Measurements from ENCODE around the gene IFI27L2.

Gene IFI27L2

DNA sequence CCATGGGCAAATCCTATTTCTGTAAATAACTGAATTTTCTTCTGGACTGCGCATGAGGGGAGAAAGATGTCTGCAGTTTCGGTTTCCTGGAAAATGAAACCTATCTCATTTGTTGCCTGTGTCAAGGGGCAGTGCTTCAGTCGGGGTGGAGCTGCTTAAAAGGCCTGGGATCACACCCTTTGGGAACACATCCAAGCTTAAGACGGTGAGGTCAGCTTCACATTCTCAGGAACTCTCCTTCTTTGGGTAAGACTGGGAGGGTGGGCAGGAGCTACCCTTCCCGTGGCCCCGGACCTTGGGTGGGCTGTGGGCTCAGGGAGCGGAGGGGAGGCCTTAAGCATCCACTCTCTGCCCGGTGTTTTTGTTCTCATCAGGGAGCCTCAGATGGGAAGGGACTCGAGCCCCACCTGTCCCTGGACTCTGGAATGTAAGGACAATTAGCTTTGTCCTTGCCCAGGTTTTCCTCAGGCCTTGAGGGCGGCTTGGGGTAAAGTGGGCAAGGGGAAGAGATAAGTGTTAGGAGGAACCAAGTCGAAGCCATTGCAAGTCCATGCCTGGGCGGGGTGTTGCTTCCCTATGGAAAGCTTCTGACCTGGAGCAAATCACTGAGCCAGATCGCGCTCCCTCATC lies 18.7 kb downstream of the IFI27L2 start, which contains the start of gene IFI27:
Gene IFI27 (plus strand): TSS at position 185 of the 630 bp plus-strand sequence.
- no peak for FAIRE-seq
- no peak for TF ChIP-seq POLR2AphosphoS5 (IDR thresholded peaks at IDR 0.05; ENCODE audit: low read depth, low read length)
- no peak for TF ChIP-seq TAF1 (IDR thresholded peaks at IDR 0.05; ENCODE audit: borderline replicate concordance, low read depth, low read length)
- TF ChIP-seq POLR2A (IDR thresholded peaks at IDR 0.05; ENCODE audit: low read depth, low read length): no peak
- DNase-seq (ENCODE audit: insufficient read length): no peak

DNA sequence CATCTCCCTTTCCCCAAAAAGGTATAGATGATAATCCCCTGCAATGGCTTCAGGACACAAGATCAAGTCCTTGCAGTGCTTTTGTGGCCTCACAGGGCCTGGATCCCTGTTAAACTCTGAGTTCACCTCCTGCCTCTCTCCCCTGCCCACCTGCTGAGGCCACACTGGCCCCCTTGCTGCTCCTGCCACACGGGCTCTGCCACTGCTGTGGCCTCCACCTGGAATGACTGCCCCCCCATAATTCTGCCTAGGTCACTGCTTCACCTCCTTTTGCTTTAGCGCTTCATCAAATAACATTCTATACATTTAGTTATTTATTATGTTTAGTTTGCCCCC lies 19.5 kb downstream of the IFI27L2 start:
- no peak for FAIRE-seq
- TF ChIP-seq TAF1 (IDR thresholded peaks at IDR 0.05; ENCODE audit: borderline replicate concordance, low read depth, low read length): no peak
- TF ChIP-seq POLR2A (IDR thresholded peaks at IDR 0.05; ENCODE audit: low read depth, low read length): no peak
- TF ChIP-seq POLR2AphosphoS5 (IDR thresholded peaks at IDR 0.05; ENCODE audit: low read depth, low read length): no peak
- DNase-seq (ENCODE audit: insufficient read length): no peak

DNA sequence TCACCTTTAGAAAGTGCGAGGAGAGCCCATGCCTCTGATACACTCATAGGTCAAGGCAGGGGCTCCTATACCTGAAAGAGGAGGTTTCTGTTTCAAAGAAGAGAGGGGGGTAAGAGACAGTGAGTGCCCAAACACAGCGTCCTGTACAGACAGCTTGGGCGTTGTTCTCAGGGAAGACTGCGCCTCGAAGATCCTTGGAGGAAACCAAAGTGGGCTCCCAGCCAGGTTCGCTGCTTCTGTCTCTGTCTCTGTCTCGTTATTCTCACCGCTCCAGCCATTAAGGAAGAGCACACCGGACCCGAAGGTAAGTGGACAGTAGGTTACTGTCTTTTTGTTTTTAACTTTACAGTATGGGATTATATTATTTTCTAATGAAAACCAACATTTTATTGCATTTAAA lies 24.7 kb downstream of the IFI27L2 start:
- TF ChIP-seq POLR2AphosphoS5 (IDR thresholded peaks at IDR 0.05; ENCODE audit: low read depth, low read length) (no peak), POLR2A (IDR thresholded peaks at IDR 0.05; ENCODE audit: low read depth, low read length) (no peak), TAF1 (IDR thresholded peaks at IDR 0.05; ENCODE audit: borderline replicate concordance, low read depth, low read length) (no peak)
- DNase-seq (ENCODE audit: insufficient read length): no peak
- FAIRE-seq: no peak

DNA sequence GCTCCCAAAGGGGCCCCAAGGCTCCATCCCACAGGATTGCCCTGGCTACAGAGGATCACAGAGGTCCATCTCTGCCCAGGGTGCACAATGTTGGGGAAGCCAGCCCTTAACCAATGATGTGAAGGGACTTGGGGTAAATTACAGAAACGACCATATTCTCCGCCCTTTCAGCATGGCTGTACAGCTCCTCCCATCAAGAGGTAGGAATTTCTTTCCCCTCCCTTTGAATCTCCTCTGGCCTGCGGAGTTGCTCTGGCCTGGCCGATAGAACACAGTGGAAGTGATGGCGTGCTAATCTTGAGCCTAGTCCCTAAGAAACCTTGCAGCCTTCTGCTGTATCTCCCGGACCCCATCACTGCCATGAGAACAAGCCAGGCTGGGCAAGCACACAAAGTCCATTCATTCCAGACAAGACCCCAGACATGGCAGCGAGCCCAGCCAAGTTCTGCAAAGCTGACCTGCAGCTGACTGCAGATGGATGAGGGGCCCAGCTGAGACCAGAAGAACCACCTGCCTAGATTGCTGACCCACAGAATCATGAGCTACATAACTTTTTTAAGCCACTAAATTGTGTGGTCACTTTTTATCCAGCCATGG lies 25.8 kb downstream of the IFI27L2 start:
- DNase-seq (ENCODE audit: insufficient read length) (no peak), FAIRE-seq (no peak)
- no peak for TF ChIP-seq POLR2A (IDR thresholded peaks at IDR 0.05; ENCODE audit: low read depth, low read length)
- no peak for TF ChIP-seq TAF1 (IDR thresholded peaks at IDR 0.05; ENCODE audit: borderline replicate concordance, low read depth, low read length)
- TF ChIP-seq POLR2AphosphoS5 (IDR thresholded peaks at IDR 0.05; ENCODE audit: low read depth, low read length): no peak

DNA sequence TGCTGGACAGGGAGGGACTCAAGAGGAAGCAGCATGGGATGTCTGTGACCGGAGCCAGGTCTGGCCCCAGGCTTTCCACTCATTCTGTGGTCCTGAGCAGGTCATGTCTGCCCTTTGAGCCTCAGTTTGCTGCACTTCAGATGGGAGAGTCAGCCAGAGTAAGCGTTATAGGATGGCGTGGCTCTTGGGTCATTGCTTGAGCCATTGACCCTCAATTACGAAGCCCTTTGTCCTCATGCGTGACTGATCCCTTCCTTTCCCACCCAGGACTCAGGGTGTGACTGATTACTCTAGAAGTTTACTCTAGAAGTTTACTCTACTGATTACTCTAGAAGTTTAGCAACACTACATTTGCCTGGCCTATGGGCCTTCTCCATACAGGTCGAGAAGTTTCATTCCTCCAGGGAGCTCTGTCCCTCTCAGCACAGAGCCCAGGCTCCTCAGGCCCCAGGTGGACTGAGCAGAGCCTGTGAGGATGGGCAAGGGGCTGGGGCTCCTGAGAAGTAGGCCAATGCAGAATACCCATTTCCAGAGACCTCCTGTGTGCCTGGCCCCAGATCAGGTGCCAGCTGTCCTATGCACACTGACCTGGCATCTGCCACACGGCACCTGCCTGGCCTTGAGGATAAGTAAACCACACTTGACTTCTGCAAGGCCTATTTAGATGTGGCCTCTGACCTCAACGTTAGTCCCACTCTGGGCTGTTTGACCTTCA lies 26.5 kb downstream of the IFI27L2 start:
- TF ChIP-seq TAF1 (IDR thresholded peaks at IDR 0.05; ENCODE audit: borderline replicate concordance, low read depth, low read length) (no peak), POLR2AphosphoS5 (IDR thresholded peaks at IDR 0.05; ENCODE audit: low read depth, low read length) (no peak), POLR2A (IDR thresholded peaks at IDR 0.05; ENCODE audit: low read depth, low read length) (no peak)
- FAIRE-seq: no peak
- no peak for DNase-seq (ENCODE audit: insufficient read length)

DNA sequence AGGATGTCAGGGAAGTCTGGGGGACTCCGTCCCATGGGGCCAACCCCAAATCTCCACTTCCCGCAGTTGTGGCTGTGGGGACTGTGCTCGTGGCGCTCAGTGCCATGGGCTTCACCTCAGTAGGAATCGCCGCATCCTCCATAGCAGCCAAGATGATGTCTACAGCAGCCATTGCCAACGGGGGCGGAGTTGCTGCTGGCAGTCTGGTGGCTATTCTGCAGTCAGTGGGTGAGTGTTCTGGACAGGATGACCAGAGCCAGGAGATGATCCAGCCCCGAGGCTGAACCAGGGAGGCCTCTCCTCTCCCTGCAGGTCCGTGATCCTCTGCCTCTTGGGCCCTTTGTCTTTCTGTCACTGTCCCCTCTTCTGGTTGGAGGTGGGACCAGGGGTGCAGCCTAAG lies 27.7 kb downstream of the IFI27L2 start:
- DNase-seq (ENCODE audit: insufficient read length) (no peak), FAIRE-seq (no peak)
- TF ChIP-seq POLR2AphosphoS5 (IDR thresholded peaks at IDR 0.05; ENCODE audit: low read depth, low read length) (no peak), POLR2A (IDR thresholded peaks at IDR 0.05; ENCODE audit: low read depth, low read length) (no peak), TAF1 (IDR thresholded peaks at IDR 0.05; ENCODE audit: borderline replicate concordance, low read depth, low read length) (no peak)

DNA sequence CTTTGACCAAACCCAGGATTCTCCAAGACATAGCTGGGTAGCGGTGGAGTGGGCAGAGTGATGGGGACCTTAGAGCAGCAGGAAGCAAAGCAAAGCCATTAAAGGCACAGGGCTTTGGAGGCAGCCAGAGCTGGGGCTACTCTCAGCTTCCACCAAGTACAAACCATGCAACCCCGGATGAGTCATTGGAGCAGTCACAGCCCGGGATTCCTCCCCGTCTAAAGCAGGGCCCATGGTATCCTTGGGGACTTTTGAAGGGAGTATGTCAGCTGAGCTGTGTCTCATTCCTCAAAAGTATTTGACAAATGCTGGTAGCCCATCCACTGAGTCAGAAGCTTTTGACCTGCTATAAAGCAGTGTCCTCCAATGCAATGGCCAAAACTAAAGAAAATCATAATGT lies 28.6 kb downstream of the IFI27L2 start:
- no peak for FAIRE-seq
- TF ChIP-seq POLR2AphosphoS5 (IDR thresholded peaks at IDR 0.05; ENCODE audit: low read depth, low read length) (no peak), TAF1 (IDR thresholded peaks at IDR 0.05; ENCODE audit: borderline replicate concordance, low read depth, low read length) (no peak), POLR2A (IDR thresholded peaks at IDR 0.05; ENCODE audit: low read depth, low read length) (no peak)
- DNase-seq (ENCODE audit: insufficient read length): no peak

DNA sequence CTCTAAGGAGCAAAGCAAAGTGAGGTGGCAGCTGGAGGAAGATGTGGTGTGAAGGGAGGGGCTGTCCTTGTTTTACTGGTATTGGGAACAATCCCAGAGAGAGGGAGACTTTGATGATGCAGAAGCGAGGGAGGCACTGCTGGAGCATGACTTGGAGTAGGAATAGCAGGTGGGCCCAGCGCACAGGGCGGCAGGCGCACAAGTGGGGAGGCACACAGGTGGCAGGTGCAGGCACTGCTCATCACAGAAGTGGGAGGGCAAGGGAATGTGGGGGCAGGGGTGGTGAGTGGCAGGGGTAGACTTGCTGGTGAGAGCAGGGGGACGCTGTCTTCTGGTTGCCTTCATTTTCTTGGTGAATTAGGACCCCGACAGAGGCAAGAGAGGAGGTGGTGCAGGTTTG lies 30.4 kb downstream of the IFI27L2 start:
- FAIRE-seq: no peak
- no peak for DNase-seq (ENCODE audit: insufficient read length)
- no peak for TF ChIP-seq POLR2A (IDR thresholded peaks at IDR 0.05; ENCODE audit: low read depth, low read length)
- no peak for TF ChIP-seq POLR2AphosphoS5 (IDR thresholded peaks at IDR 0.05; ENCODE audit: low read depth, low read length)
- TF ChIP-seq TAF1 (IDR thresholded peaks at IDR 0.05; ENCODE audit: borderline replicate concordance, low read depth, low read length): no peak

DNA sequence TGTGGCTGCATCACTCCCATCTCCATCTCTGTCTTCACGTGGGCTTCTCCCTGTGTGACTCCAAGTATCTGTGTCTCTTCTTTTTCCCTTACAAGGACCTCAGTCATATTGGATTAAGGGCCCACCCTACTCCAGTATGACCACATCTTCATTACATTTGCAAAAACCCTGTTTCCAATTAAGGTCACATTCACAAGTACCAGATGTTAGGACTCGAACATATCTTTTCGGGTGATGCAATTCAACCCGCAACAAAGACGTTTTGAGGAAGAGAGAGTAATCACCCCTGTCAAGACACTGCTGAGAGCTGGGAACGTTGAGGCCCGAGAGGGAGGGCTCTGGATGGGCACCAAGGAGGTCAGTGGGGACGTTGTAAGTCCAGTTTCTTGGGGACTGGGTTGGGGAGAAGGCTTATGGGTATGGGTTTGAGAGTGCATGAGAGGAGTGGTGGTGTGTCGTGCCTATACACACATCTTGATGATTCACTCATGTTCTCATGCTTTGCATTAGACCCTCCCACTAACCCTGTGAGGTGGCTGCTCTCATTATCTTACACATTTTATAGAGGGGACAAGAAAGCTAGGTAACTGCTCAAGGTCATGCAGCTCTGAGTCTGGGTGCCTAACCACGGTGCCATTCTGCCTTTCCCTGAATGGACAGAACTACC lies 30.9 kb downstream of the IFI27L2 start:
- FAIRE-seq (no peak), DNase-seq (ENCODE audit: insufficient read length) (no peak)
- TF ChIP-seq POLR2AphosphoS5 (IDR thresholded peaks at IDR 0.05; ENCODE audit: low read depth, low read length) (no peak), TAF1 (IDR thresholded peaks at IDR 0.05; ENCODE audit: borderline replicate concordance, low read depth, low read length) (no peak)

DNA sequence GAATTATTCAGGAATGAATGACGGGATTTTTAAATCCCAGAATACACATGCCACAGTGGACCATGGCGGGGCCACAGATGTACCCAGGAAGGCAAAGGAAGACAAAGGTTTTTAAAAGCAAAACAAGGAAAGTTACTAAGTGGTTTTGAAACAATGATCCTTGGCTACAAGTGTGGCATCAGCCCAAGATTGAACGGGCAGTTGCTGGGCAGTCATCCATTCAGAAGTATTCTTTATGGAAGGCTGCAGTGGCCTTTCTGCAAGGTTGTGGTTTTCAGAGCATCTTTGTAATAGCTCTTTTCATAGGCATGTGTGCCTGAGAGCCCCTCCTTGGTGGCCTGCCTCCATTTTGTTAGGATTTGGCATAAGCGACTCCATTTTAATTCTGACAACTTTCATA lies 32.3 kb downstream of the IFI27L2 start:
- DNase-seq (ENCODE audit: insufficient read length): no peak
- no peak for FAIRE-seq
- no peak for TF ChIP-seq POLR2AphosphoS5 (IDR thresholded peaks at IDR 0.05; ENCODE audit: low read depth, low read length)

DNA sequence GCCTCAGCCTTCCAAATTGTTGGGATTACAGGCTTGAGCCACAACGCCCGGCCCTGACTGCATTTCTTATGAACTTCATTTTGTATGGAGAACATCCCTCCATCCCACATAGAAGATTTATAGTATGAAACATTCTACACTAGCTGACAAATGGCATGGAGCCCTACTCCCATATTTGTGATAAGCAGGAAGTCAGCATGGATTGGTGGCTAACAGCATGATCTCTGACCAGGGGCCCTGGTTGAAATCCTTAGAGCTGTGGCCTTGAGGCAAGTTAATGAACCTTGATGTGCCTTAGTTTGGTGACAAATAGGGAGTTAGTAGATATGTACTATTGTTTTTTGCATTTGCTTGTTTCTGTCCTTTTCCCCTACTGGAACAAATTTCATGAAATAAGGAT lies 36.0 kb downstream of the IFI27L2 start:
- TF ChIP-seq POLR2AphosphoS5 (IDR thresholded peaks at IDR 0.05; ENCODE audit: low read depth, low read length): no peak
- TF ChIP-seq POLR2A (IDR thresholded peaks at IDR 0.05; ENCODE audit: low read depth, low read length): no peak
- TF ChIP-seq TAF1 (IDR thresholded peaks at IDR 0.05; ENCODE audit: borderline replicate concordance, low read depth, low read length): no peak
- DNase-seq (ENCODE audit: insufficient read length) (no peak), FAIRE-seq (no peak)

DNA sequence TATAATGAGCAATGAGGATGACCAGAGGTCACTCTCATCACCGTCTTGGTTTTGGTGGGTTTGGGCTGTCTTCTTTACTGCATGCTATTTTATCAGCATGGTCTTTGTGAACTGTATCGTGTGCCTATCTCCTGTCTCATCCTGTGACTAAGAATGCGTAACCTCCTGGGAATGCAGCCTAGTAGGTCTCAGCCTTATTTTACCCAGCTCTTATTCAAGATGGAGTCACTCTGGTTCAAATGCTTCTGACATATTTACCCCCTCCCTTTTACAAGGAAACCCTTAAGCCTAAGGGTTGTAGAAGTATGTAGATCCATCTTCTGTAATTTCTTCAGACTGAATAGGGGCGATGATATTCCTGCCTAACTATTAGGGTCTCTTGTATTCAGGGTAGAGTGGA lies 39.9 kb downstream of the IFI27L2 start:
- TF ChIP-seq TAF1 (IDR thresholded peaks at IDR 0.05; ENCODE audit: borderline replicate concordance, low read depth, low read length) (no peak), POLR2AphosphoS5 (IDR thresholded peaks at IDR 0.05; ENCODE audit: low read depth, low read length) (no peak), POLR2A (IDR thresholded peaks at IDR 0.05; ENCODE audit: low read depth, low read length) (no peak)
- DNase-seq (ENCODE audit: insufficient read length): no peak
- no peak for FAIRE-seq
